ENCODE measurements around the gene EVI5L. TPM values are rescaled to one million over a fixed set of nuclear protein-coding genes. Genes with fewer than 3 reads are reported as not detected.

EVI5L gene
- total and polyA plus RNA-seq, 2 donors (not counting 3 experiments of a cell fraction or from before 2014, with no cell fraction given) = 11.9 to 13.5 TPM

GRCh38 chr19:7829166-7829520 is 875 bp upstream of the EVI5L start:
- H3K79me2 ChIP-seq (ENCODE audit: control insufficient read depth, insufficient read depth, low read length) = no peaks in the 10 kb centered on the region
- DNase-seq (ENCODE audit: low read depth, low spot score) (no peak), FAIRE-seq (no peak)
- intact Hi-C loops (cut with micrococcal nuclease) (loop anchor here (2.0 kb wide), 1 partner anchor 34 kb away; no protein-coding TSS in a partner anchor), dilution Hi-C loops (cut with MboI; ENCODE audit: extremely low pct_ligation_motif_present, low sequenced_read_pairs) (no loop called here)
- no peaks in the 10 kb centered on the region for H3K36me3 ChIP-seq (ENCODE audit: control insufficient read depth in 2 of 2, extremely low read depth in 1 of 2, insufficient read depth in 2 of 2, low read length in 2 of 2)
- TF ChIP-seq EZH2 (IDR thresholded peaks at IDR 0.05; ENCODE audit: borderline replicate concordance, low read depth, low read length, severe bottlenecking) (no peak), CTCF (IDR thresholded peaks at IDR 0.05; ENCODE audit: extremely low read depth in 1 of 2, insufficient read depth in 1 of 2, low read depth in 1 of 2, low read length in 2 of 2) (no peak), FOS (IDR thresholded peaks at IDR 0.05; ENCODE audit: borderline replicate concordance, insufficient read depth, low read length) (no peak), JUN (IDR thresholded peaks at IDR 0.05; ENCODE audit: borderline replicate concordance, insufficient read depth, insufficient read length, low read depth) (no peak), POLR2A (IDR thresholded peaks at IDR 0.05; ENCODE audit: low read depth, low read length) (no peak), POLR2AphosphoS5 (IDR thresholded peaks at IDR 0.05; ENCODE audit: insufficient read depth, low read depth, low read length) (no peak), MYC (IDR thresholded peaks at IDR 0.05; ENCODE audit: low read depth, low read length) (no peak), MAX (IDR thresholded peaks at IDR 0.05; ENCODE audit: insufficient read depth, insufficient read length) (no peak), GATA2 (IDR thresholded peaks at IDR 0.05; ENCODE audit: insufficient read depth, insufficient read length, low read depth, low read length) (no peak)
- peaks cover 0 to 3% of the 10 kb centered on the region in 2 experiments for H3K27me3 ChIP-seq (ENCODE audit: control insufficient read depth in 2 of 2, insufficient read depth in 2 of 2, low read length in 2 of 2)
- no TSS peak for BruUV-seq (replicated peaks)
- peaks cover 11% of the 10 kb centered on the region for H3K4me1 ChIP-seq (ENCODE audit: control insufficient read depth, extremely low read depth, insufficient read depth, low read length)
- POLR2A ChIA-PET = no interaction called here
- H3K9ac ChIP-seq (replicated peaks; ENCODE audit: extremely low read depth, insufficient read depth, low read length) = peak overlapping the region; percentile 4
- no peaks in the 10 kb centered on the region for H3K9me3 ChIP-seq (replicated peaks; ENCODE audit: control insufficient read depth, insufficient read depth, low read length)
- H3K27ac ChIP-seq (ENCODE audit: insufficient read depth, low read depth, low read length) = peak overlapping the region; percentile 13
- no peaks in the 10 kb centered on the region for H3K9me1 ChIP-seq (replicated peaks; ENCODE audit: control insufficient read depth, extremely low read depth, insufficient read depth, low read length)
- peak overlapping the region; percentile 88 for H2AFZ ChIP-seq (ENCODE audit: low read depth, low read length)
- no peaks in the 10 kb centered on the region for H4K20me1 ChIP-seq (replicated peaks; ENCODE audit: control insufficient read depth, extremely low read depth, insufficient read depth, low read length)
- H3K4me2 ChIP-seq (ENCODE audit: insufficient read depth, low read length) = peak overlapping the region; percentile 73
- H3K4me3 ChIP-seq (replicated peaks in 1 of 3; ENCODE audit: insufficient read depth in 1 of 3, low read depth in 1 of 3, low read length in 3 of 3) = peak overlapping the region; percentile 14 to 35 (median 28)
- CTCF ChIA-PET = interaction anchor here (0.6 to 1.6 kb wide), 5 partner anchors 10 to 424 kb away, joined by 3 to 6 read pairs (median 4); no protein-coding TSS in a partner anchor

All from endothelial cell of umbilical vein (primary cell).